Stromal cell of bone marrow (primary cell): ENCODE measurements around the gene PALLD.
A peak's percentile ranks its signal among the peaks of the same experiment; 100 is the strongest.

Experiments
- DNase-seq: peaks from one replicate; pipeline ENCODE4 v3.0.0-alpha.2; 2012; ENCODE audit warnings: low read depth

Gene PALLD

GRCh38 chr4:168558599-168558998, 61.7 kb downstream of the PALLD start:
- DNase-seq = no peak

- peak; percentile 54 for DNase-seq
Measured at GRCh38 chr4:168560184-168561180, 63.6 kb downstream of the PALLD start.

DNA sequence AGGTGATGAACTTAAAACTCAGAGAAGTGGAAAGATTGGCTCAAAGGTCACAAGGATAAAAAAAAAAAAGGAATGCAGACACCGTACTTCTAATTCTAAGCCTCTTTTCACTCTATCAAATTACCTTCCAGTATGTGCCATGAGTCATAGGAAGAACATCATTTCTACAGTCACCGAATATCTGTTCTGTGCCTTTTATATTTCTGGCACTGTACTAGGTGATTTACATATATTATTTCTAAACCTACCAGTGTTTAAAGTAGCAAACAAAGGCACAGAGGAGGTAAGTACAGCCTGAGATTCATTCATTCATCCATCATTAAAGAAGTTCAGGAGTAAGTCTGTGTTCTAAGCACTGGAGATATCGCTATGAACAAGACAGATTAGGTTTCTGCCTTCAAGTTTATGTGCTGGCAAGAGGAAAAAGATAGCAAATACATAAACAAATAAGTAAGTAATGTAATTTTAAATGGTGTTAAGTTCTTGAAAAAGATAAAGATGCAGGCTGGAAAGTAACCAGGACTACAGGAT, 65.3 kb downstream of the PALLD start:
- no peak for DNase-seq

GRCh38 chr4:168564023-168564422, 67.2 kb downstream of the PALLD start:
- DNase-seq = no peak

DNA sequence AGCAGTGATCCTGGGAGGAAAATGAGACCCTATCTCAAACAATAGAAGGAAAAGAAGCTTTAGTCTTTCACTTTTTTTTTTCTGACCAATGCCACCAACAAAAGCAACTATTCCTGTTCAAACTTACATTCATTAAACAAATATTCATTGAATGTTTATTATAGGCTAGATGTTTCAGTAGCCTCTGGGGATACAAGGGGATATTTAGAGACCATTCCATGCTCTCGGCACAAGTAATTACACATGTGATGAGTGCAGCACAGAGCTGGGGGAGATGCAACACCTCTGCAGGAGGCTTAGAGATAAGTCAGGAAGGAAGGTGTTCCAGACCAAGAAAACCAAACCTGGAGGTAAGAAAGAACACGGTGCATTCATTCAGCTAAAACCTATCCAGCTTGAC, 68.3 kb downstream of the PALLD start:
- no peak for DNase-seq

DNA sequence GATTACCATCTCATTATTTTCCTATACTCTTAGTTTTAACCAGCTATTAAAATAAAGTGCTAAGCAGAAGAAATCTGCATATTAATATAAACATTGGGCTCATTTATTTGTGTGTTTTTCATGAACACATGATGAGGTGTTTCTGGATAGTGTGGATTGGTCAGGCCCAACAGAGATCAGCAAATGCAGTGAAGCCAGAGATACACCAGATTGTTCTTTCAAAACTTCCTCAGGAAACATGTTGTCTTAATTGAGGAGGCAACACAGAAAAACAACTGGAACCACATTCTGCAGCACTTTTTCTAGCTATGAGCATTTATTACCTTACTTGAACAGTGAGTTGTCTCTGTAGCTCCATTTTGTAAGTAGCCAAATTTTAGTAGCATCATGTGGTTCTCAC, 69.9 kb downstream of the PALLD start:
- no peak for DNase-seq

DNA sequence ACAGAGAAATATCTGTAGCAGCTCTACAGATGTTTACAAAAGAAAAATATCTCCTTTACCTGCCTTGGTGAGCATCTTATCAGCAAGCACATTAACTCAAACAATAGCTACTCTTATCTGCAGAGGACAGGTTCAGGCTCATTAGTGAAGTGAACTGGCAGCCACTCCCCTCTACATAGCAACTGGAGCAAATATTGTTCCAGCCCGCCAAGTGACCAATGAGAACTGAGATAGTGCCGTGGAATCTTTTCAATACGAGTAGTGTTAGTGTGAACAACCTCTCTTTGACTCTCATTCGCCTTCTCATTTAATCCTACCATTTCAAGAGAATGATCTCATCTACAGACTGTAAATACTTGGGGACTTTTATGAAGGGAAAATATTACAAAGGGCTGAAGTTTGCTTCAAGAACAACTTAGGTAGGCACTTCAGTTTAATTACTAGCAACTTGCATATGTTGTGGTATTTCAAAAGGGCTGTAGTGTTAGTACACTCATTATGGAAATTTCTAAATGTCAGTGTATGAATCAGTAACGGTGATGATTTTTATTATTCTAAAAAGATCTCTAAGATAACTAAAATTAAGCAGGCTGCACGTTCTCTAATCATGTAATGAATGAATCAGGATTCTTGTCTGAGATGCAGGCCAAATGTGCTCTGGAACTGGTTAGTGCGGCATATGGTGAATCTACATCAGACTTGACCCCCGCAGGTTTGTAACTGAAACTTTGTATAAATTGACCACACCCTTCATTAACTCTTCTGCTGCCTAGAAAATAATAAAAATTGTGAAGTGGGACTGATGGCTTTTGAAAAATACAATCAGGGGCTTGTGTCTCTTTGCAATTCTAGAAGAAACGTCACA, 72.4 kb downstream of the PALLD start:
- DNase-seq = no peak

- DNase-seq = no peak
Measured at GRCh38 chr4:168569931-168570276, 73.1 kb downstream of the PALLD start.

DNA sequence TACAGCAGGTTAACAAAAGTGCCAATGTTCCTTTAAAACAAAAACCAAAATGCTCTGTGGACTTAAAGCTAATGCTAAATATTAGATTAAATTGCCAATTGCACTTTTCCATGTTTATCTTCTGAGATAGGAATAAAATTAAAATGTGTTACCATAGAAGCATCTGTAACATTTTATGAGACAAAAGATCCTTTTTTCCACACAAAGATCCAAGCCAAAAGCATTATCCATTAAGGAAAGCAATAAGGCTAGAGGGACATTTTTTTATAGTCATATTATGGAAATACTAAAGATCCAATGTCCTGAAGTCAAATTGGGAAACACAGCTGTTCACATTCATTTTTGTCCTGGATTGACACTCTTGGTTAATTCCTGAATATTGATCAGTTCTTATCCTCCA, 73.6 kb downstream of the PALLD start:
- no peak for DNase-seq

GRCh38 chr4:168572002-168572401, 75.2 kb downstream of the PALLD start:
- DNase-seq = no peak

- no peak for DNase-seq
Measured at GRCh38 chr4:168573870-168574269, 77.0 kb downstream of the PALLD start.

DNA sequence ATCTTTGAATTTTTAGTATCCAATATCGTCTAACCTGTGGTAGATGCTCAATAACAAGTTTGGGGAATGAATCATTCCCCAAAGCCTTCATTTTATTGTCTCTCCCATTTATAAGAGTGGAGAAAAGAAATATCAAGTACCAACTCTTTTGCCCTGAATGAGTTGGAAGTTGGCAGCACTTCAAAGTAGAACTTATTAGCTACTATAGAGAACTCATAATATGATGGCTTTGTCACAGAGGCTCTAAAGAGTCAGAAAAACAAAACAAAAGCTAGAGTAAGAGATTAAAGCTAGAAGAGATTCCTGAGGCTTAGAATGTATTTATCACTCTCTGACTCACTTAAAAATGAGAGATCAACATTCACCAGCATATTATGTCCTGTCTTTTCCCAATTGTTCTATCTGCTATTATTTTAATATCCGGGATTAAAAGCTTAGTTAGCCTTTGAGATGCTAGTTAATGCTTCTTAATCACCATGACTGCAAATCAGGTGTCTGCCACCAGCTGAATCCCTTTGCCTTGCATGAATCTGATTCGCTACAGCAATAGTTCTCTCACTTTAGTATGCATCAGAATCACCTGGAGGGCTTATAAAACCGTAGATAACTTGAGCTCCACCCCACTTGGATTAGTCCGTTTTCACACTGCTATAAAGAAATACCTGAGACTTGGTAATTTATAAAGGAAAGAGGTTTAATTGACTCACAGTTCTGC, 77.9 kb downstream of the PALLD start:
- no peak for DNase-seq

DNA sequence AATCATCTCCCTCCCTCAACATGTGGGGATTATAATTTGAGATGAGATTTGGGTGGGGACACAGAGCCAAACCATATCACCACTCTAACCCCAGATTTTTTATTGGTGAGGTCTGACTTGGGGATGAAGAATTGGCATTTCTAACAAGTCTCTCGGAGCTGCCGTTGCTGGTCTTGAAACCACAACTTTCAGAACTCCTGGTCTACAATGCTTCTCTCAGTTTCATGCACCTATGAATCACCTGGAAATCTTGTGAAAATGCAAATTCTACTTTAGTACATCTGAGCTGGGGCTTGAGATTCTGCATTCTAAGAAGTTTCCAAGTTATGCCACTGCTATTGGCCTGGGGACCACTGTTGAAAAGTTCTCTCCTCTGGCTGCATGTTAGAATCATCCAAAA, 78.6 kb downstream of the PALLD start:
- no peak for DNase-seq

GRCh38 chr4:168577624-168578023, 80.8 kb downstream of the PALLD start:
- no peak for DNase-seq

DNA sequence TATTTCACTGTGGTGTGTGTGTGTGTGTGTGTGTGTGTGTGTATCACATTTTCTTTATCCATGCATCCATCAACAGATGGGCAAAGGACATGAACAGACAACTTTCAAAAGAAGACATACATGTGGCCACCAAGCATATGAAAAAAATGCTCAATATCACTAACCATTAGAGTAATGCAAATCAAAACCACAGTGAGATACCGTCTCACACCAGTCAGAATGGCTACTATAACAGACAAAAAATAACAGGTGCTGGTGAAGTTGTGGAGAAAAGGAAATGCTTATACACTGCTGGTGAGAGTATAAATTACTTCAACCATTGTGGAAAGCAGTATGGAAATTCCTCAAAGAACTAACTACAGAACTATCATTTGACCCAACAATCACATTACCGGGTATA, 83.4 kb downstream of the PALLD start:
- no peak for DNase-seq

DNA sequence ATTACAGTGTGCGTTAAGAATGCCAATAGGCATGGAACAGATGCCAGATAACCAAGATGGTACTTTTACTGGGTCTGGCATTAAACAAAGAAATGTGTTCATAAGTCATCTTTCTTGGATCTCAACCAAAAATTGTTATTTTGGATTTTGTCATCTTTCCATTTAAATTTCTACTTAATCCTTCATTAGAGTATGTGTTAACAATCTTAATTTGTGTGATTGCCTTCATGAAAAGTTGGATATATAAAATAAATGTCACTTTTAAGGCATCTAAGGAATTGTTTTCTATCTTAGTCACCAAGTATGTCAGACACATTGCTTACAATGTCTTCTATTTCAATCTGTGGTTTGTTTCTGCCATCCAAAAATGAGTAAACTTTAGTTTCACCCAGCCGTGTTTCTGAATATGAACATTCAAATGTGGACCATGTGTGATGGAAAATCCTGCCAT, 87.5 kb downstream of the PALLD start:
- DNase-seq = peak; percentile 54

GRCh38 chr4:168585168-168586091, 88.6 kb downstream of the PALLD start:
- DNase-seq = peak; percentile 79

GRCh38 chr4:168586926-168587325, 90.1 kb downstream of the PALLD start:
- no peak for DNase-seq

GRCh38 chr4:168587411-168588125, 90.7 kb downstream of the PALLD start:
- peak; percentile 94 for DNase-seq

DNA sequence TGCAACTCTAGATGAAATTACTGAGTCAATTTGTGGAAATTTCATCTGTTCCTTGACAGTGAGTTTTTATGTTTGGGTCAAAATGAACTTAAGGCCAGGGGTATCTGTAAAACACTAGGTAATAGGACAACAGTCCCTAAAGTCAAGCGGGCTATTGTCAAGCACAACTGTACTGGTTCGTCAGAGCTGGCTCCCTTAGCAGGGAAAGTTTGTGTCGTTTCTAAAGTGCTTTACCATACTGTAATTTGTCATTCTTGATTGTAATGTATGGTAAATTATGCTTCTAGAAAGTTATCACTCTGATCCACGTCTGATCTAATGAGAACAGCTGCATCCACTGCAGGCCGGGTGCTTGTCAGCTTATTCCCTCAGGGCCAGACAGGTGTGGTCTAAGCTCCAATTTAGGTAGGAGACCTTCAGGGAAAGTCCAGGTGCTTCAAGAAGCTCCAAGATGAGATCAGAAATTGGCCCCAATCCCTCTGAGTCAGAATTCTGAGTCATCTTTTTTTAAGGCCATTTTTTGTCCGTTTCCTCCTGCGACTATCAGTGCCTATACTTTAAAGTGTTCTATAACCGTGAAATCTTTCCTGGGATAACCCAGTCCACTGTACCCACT, 92.2 kb downstream of the PALLD start:
- DNase-seq = peak; percentile 55
